ENCODE results near the gene RCC1. TPM values are rescaled to one million over a fixed set of nuclear protein-coding genes. Genes with fewer than 3 reads are reported as not detected.
"Not testable (repeated sequence)": the region's sequence is repeated elsewhere in the genome, so short reads cannot be mapped to it uniquely, and the experiment has no call there.

The RCC1 gene
- total RNA-seq, 1 donor, result 13.0 TPM

- peaks cover 15% of the 10 kb centered on the region for H3K4me1 ChIP-seq (ENCODE audit: insufficient read depth, low read length)
- no peaks in the 10 kb centered on the region for H3K27me3 ChIP-seq (ENCODE audit: insufficient read depth, low read length)
- H3K9me3 ChIP-seq (ENCODE audit: low read depth, low read length), result no peaks in the 10 kb centered on the region
- H3K4me3 ChIP-seq (ENCODE audit: low read length), result peak within 1 kb of the TSS; percentile 95
Measured at GRCh38 chr1:28552758-28553663, 47.2 kb downstream of the RCC1 start, which contains the start of gene TRNAU1AP. TRNAU1AP (plus strand) TSS chr1:28553085; CDS start chr1:28553111, 26 bp downstream.

GRCh38 chr1:28560886-28561285 lies 55.0 kb downstream of the RCC1 start:
- Histone ChIP-seq H3K9me3 (ENCODE audit: low read depth, low read length) (no peaks in the 10 kb centered on the region), H3K27me3 (ENCODE audit: insufficient read depth, low read length) (no peaks in the 10 kb centered on the region), H3K4me1 (ENCODE audit: insufficient read depth, low read length) (no peaks in the 10 kb centered on the region), H3K4me3 (ENCODE audit: low read length) (no peak overlapping the region)

DNA sequence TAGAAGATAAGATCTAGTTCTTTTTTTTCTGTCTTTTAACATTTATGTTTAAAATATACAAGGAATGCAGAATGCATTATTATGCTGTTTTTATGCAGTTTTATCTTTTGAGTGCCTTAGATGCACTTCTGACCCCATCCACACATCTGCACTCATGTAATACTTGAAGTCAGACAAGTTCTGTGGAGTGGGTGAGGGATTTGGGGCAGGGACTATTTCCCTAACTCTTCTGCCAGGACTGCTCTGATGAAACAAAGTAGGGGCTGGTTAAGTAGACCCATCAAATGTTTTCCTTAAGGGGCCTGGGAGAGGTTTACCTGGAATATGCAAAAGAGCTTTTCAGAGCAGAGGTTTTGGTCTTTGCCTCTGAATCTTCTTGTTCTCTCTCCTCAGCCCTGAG lies 58.5 kb downstream of the RCC1 start:
- Histone ChIP-seq H3K9me3 (ENCODE audit: low read depth, low read length) (no peaks in the 10 kb centered on the region), H3K4me3 (ENCODE audit: low read length) (no peak overlapping the region), H3K27me3 (ENCODE audit: insufficient read depth, low read length) (no peaks in the 10 kb centered on the region), H3K4me1 (ENCODE audit: insufficient read depth, low read length) (no peaks in the 10 kb centered on the region)

DNA sequence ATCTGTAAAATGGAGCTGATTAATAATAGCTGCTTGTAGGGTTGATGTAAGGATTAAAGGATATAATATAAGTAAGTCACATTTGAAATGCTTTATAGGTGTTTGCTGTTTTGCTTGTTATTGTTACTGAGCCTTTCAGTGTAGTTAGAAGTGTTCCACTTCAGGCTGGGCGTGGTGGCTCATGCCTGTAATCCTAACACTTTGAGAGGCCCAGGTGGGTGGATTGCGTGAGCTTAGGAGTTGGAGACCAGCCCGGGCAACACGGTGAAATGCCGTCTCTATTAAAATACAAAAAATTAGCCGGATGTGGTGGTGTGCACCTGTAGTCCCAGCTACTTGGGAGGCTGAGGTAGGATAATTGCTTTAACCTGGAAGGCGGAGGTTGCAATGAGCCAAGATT lies 59.2 kb downstream of the RCC1 start:
- Histone ChIP-seq H3K4me3 (ENCODE audit: low read length) (no peak overlapping the region), H3K27me3 (ENCODE audit: insufficient read depth, low read length) (no peaks in the 10 kb centered on the region), H3K9me3 (ENCODE audit: low read depth, low read length) (no peaks in the 10 kb centered on the region), H3K4me1 (ENCODE audit: insufficient read depth, low read length) (no peaks in the 10 kb centered on the region)

DNA sequence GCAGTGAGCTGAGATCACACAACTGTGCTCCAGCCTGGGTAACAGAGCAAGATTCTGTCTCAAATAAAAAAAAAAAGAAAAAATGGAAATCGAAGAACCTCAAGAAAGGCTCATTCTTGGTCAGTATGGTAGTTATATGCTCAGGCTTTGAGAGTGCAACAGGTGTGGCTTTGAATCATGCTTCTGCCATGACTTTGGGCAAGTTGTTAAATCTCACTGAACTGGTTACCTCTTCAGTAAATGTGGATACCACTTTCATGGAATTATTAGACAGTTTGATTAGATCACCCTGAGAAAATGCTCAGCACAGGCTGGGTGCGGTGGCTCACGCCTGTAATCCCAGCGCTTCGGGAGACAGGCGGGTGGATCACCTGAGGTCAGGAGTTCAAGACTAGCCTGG lies 59.9 kb downstream of the RCC1 start:
- H3K4me1 ChIP-seq (ENCODE audit: insufficient read depth, low read length), result no peaks in the 10 kb centered on the region

GRCh38 chr1:28566931-28567330 lies 61.1 kb downstream of the RCC1 start:
- H3K9me3 ChIP-seq (ENCODE audit: low read depth, low read length), result no peaks in the 10 kb centered on the region
- H3K4me1 ChIP-seq (ENCODE audit: insufficient read depth, low read length), result no peaks in the 10 kb centered on the region
- H3K4me3 ChIP-seq (ENCODE audit: low read length), result no peak overlapping the region
- H3K27me3 ChIP-seq (ENCODE audit: insufficient read depth, low read length), result no peaks in the 10 kb centered on the region

More for the DNA sequence above, 59.9 kb downstream of the RCC1 start:
- H3K4me3 ChIP-seq (ENCODE audit: low read length), result no peak overlapping the region
- no peaks in the 10 kb centered on the region for H3K9me3 ChIP-seq (ENCODE audit: low read depth, low read length)
- no peaks in the 10 kb centered on the region for H3K27me3 ChIP-seq (ENCODE audit: insufficient read depth, low read length)

GRCh38 chr1:28571911-28572310 lies 66.1 kb downstream of the RCC1 start:
- Histone ChIP-seq H3K9me3 (ENCODE audit: low read depth, low read length) (no peaks in the 10 kb centered on the region), H3K4me3 (ENCODE audit: low read length) (no peak overlapping the region), H3K27me3 (ENCODE audit: insufficient read depth, low read length) (no peaks in the 10 kb centered on the region), H3K4me1 (ENCODE audit: insufficient read depth, low read length) (no peaks in the 10 kb centered on the region)

GRCh38 chr1:28572891-28573290 lies 67.0 kb downstream of the RCC1 start:
- not testable (repeated sequence) for H3K27me3 ChIP-seq (ENCODE audit: insufficient read depth, low read length); H3K4me1 ChIP-seq (ENCODE audit: insufficient read depth, low read length); H3K4me3 ChIP-seq (ENCODE audit: low read length); H3K9me3 ChIP-seq (ENCODE audit: low read depth, low read length)

DNA sequence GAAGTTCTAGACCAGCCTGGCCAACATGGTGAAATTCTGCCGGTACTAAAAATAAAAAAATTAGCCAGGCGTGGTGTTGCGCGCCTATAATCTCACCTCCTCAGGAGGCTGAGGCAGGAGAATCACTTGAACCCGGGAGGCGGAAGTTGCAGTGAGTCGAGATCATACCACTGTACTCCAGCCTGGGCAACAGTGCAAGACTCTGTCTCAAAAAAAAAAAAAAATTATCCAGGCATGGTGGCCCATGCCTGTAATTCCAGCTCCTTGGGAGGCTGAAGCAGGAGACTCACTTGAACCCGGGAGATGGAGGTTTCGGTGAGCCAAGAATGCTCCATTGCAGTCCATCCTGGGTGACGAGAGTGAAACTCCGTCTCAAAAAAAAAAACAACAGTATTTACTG lies 67.7 kb downstream of the RCC1 start:
- no peaks in the 10 kb centered on the region for H3K9me3 ChIP-seq (ENCODE audit: low read depth, low read length)
- H3K4me1 ChIP-seq (ENCODE audit: insufficient read depth, low read length), result peaks cover 5% of the 10 kb centered on the region
- H3K27me3 ChIP-seq (ENCODE audit: insufficient read depth, low read length), result no peaks in the 10 kb centered on the region
- H3K4me3 ChIP-seq (ENCODE audit: low read length), result no peak overlapping the region

DNA sequence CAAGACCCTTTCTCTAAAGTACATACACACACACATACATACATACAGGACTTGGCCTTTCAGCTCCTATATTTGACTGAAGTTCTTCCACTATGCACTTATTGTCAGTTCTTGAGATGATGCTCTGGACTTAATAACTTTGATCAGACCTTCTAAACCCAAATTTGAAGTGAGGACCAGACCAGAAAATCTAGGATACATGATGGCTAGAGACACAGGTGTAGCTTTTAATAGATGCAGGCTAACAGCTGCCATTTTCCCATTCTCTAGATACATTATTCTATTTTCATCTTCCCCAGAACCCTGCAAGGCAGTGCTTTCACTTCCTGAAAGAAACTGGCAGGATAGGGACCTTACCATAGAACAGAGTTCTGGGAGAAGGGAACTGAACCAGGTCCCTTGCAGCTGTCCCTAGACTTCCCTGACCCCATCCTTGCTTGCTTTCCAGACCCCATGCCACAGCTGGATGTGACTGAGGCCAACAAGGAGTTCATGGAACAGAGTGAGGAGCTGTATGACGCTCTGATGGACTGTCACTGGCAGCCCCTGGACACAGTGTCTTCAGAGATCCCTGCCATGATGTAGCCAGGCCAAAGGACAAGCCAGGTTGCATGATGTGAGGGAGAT lies 71.3 kb downstream of the RCC1 start:
- H3K27me3 ChIP-seq (ENCODE audit: insufficient read depth, low read length), result no peaks in the 10 kb centered on the region
- H3K4me1 ChIP-seq (ENCODE audit: insufficient read depth, low read length), result peaks cover 27% of the 10 kb centered on the region
- no peak overlapping the region for H3K4me3 ChIP-seq (ENCODE audit: low read length)
- H3K9me3 ChIP-seq (ENCODE audit: low read depth, low read length), result no peaks in the 10 kb centered on the region

GRCh38 chr1:28577738-28578536 lies 72.1 kb downstream of the RCC1 start:
- no peaks in the 10 kb centered on the region for H3K27me3 ChIP-seq (ENCODE audit: insufficient read depth, low read length)
- H3K9me3 ChIP-seq (ENCODE audit: low read depth, low read length), result no peaks in the 10 kb centered on the region
- peaks cover 35% of the 10 kb centered on the region for H3K4me1 ChIP-seq (ENCODE audit: insufficient read depth, low read length)
- no peak overlapping the region for H3K4me3 ChIP-seq (ENCODE audit: low read length)

- Histone ChIP-seq H3K9me3 (ENCODE audit: low read depth, low read length) (no peaks in the 10 kb centered on the region), H3K4me3 (ENCODE audit: low read length) (no peak overlapping the region), H3K27me3 (ENCODE audit: insufficient read depth, low read length) (no peaks in the 10 kb centered on the region), H3K4me1 (ENCODE audit: insufficient read depth, low read length) (peaks cover 38% of the 10 kb centered on the region)
Measured at GRCh38 chr1:28578696-28579218, 72.9 kb downstream of the RCC1 start.

- Histone ChIP-seq H3K27me3 (ENCODE audit: insufficient read depth, low read length) (no peaks in the 10 kb centered on the region), H3K4me1 (ENCODE audit: insufficient read depth, low read length) (peaks cover 38% of the 10 kb centered on the region), H3K9me3 (ENCODE audit: low read depth, low read length) (no peaks in the 10 kb centered on the region), H3K4me3 (ENCODE audit: low read length) (no peak overlapping the region)
Measured at GRCh38 chr1:28579401-28579800, 73.6 kb downstream of the RCC1 start.

GRCh38 chr1:28580722-28581530 lies 75.1 kb downstream of the RCC1 start:
- Histone ChIP-seq H3K27me3 (ENCODE audit: insufficient read depth, low read length) (no peaks in the 10 kb centered on the region), H3K9me3 (ENCODE audit: low read depth, low read length) (no peaks in the 10 kb centered on the region), H3K4me1 (ENCODE audit: insufficient read depth, low read length) (peaks cover 38% of the 10 kb centered on the region), H3K4me3 (ENCODE audit: low read length) (peak overlapping the region; percentile 92)

All from mononuclear cell (primary cell).